ENCODE data around the gene LAMTOR4.
"Not testable (repeated sequence)": the region's sequence is repeated elsewhere in the genome, so short reads cannot be mapped to it uniquely, and the experiment has no call there.

LAMTOR4 gene

DNA sequence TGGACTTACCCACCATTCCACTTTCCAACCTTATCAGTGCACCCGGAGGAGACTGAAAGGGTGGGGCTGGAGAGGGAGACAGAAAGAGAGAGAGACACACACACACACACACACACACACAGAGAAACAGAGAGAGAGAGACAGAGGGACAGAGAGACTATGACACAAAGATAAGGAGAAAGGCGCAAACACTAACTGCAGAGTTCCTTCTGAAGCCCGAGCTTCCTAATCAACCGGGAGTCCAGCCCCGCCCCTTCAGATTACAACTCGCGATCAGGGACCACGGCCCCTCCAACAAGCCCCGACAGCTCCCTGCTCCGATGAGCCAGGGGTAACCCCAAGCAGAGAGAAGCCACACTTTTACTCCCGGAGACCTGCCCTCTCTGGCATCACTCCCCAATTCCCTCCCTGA is 19.2 kb downstream of the LAMTOR4 start:
- no peak for FAIRE-seq
- no peak for DNase-seq (ENCODE audit: extremely low spot score, insufficient read length, low read depth)

DNA sequence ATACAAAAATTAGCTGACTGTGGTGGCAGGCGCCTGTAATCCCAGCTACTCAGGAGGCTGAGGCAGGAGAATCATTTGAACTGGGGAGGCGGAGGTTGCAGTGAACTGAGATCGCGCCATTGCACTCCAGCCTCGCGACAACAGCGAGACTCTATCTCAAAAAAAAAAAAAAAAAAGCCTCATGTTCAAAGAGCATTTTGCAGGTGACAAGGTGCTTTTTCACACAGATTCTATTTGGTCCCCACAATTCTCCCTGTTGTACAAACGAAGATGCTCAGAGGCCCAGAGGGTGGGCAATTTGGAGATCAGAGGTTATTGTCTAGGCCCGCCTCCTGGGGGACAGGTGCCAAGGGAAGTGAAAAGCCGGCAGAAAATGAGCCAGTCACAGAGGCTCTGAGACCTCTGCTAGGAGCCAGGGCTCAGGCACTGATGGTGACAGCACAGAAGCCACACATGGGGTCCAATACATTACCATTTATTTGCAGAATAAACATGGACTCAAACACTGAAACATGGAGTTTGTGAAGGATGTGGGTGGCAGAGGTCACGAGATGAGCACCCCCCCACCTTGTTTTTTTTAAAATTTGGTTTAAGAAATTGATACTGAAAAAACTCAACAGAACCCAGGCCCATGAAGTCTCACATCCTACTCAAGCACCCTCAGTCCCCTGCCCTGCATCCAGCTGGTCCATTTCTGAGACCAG is 20.6 kb downstream of the LAMTOR4 start:
- no peak for DNase-seq (ENCODE audit: extremely low spot score, insufficient read length, low read depth)
- FAIRE-seq: no peak

DNA sequence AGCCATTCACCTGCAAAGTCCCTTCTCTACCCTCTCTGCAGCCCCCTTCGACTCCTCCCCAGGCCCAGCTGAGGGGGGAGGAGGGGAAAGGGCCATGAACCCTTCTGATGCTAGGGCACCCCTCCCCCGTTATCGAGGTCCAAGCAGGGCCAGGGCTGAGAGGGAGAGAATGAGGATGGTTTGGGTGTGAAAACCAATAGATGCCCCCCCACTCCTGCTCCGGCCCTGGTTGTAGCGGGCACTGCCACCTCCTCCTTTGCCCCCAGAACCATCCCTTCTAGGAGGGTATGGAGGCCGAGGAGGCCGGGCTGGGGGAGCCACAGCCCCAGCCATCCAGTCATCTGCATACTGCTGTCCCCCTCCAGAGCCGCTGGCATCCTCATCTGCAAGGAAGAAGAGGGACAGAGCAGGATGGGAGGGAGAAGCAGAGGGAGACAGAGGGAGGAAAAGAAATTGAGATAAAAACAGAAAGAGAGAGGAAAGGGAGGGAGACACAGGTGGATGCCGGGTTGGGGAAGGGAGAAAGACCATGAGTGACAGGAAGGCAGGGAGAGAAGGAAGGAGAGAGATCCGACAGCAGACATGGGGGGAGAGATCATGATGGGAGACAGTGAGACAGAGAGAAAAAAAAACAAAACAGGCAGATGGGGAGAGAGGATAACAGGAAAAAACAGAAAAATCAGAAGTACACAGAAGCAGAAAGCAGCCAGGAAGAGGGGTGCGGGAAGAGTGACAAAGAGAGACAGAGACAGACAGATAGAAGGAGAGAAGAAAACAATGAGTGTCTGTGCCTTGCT is 21.6 kb downstream of the LAMTOR4 start:
- DNase-seq (ENCODE audit: extremely low spot score, insufficient read length, low read depth) (no peak), FAIRE-seq (no peak)

DNA sequence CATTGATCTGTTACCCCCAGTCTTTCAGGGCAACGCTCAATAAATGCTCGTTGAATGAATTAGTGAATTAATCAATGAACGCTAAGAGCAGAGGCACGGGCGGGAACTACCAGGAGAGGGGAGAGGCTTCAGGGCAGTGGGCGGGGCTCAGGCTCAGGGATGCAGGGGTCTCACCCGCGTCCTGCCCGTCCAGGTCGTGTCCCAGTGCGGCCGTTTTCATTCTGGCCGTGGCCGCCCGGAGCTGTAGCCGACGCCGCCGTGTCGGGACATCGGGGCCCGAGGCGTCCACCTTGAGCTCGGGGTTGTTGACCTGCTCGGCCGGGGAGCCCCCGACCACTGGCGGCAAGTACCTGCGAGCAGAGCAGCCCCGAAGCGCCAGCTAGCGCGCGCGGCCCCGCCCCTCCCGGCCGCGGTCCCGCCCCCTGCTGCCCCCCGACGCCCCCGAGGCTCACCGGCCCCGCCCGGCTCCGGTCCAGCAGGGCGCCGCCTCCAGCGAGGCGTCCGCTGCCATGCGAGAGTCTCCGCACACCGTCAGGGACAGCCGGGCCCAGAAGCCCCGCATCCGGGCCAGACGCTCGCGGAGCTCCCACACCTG is 22.5 kb downstream of the LAMTOR4 start:
- FAIRE-seq (no peak), DNase-seq (ENCODE audit: extremely low spot score, insufficient read length, low read depth) (no peak)

DNA sequence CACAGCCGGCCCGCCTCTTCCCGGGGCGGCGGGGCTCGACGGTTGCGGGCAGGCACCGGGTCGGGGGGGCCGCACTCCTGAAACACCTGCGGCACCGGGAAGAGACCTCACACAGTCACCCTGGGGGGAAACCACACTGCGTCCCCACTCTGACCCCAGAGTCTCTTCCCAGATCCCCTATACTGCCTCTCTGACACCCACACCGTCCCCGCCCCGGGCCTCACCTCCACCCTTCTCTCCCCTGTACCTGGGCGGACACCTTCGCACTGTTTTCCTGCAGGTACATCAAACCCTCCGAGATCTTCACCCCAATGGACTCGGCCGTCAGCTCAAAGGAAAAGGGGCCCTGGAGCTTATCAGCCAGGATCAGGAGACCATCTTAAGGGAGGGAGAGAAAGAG is 23.1 kb downstream of the LAMTOR4 start:
- FAIRE-seq (no peak), DNase-seq (ENCODE audit: extremely low spot score, insufficient read length, low read depth) (no peak)

DNA sequence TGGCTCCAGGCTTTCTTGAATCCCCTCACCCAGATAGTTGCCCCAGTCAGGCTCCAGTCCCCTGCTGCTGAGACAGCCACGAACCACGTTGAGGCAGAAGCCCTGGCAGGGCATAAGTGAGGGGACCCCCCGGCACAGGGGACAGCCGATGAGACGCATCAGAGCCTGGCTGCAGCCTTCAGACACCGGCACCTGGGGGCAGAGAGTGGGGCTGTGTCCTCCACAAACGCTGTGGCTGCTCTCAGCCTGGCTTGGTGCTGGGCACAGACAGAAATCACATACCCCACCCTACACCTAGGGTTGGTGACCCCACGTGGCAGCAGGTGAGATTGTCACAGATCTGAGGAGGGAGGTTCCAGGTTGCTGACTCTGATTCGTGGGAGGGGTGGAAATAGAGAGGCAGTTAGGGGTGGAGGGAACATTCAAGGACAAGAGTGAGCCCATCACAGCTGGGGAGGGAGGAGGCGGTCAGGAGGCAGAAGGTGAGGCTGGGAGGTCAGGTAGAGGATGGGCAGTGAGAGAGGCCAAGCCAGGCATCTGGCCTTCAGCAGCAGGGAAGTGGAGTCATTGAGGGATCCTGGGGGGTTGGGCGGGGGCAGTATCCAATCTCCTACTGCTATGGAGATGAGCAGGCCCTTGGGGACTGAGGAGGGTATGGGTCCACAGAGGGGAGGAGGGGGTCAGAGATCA is 25.2 kb downstream of the LAMTOR4 start:
- FAIRE-seq: no peak

DNA sequence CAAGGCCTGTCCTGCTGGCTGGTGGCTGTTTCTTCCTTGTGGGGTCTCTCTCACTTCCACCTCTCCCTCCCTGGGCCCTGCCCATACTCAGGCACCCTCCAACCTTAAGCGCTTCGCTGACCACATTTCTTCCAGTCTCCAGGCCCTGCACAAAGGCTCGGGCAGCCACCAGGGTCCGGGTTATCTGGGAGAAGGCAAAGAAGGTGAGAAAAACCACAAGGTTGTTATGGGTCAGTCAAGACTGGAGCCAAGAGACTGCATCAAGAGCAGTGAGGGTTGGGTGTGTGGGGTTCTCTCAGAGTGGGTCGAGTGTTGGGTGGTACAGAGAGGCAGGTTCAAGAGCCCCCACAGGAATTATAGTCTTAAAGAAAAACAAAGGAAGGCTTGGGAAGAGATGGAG is 25.9 kb downstream of the LAMTOR4 start:
- no peak for FAIRE-seq
- DNase-seq (ENCODE audit: extremely low spot score, insufficient read length, low read depth): no peak

More for the DNA sequence above, 25.2 kb downstream of the LAMTOR4 start:
- no peak for DNase-seq (ENCODE audit: extremely low spot score, insufficient read length, low read depth)

DNA sequence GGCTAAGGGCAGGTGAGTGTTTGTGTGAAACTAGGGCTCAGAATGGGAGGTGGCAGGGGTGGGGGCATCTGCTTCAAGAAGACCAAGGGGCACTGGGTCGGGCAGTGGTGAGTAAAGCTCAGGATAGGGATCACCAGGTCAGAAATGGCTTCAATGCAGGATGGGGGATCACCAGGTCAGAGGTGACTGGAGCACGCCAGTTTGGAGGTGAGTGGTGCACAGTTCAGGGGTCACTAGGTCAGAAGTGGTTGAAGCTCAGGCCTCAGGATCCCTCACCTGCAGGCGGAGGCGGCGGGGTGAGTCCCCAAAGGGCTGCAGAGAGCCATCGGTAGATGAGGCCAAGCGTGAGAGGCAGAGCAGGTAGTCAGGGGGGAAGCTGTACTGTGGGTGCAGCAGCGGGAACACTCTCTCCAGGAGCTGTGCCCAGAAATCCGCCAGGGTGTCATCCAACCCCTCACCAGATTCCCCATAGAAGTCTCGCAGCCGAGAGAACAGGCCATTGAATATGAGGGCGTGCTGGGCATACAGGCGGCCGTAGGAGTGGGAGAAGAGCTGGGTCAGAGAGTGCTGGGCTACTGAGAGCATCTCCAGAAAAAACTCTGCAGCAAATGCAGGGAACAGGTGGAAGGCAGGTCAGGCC is 26.7 kb downstream of the LAMTOR4 start:
- DNase-seq (ENCODE audit: extremely low spot score, insufficient read length, low read depth) (no peak), FAIRE-seq (no peak)

DNA sequence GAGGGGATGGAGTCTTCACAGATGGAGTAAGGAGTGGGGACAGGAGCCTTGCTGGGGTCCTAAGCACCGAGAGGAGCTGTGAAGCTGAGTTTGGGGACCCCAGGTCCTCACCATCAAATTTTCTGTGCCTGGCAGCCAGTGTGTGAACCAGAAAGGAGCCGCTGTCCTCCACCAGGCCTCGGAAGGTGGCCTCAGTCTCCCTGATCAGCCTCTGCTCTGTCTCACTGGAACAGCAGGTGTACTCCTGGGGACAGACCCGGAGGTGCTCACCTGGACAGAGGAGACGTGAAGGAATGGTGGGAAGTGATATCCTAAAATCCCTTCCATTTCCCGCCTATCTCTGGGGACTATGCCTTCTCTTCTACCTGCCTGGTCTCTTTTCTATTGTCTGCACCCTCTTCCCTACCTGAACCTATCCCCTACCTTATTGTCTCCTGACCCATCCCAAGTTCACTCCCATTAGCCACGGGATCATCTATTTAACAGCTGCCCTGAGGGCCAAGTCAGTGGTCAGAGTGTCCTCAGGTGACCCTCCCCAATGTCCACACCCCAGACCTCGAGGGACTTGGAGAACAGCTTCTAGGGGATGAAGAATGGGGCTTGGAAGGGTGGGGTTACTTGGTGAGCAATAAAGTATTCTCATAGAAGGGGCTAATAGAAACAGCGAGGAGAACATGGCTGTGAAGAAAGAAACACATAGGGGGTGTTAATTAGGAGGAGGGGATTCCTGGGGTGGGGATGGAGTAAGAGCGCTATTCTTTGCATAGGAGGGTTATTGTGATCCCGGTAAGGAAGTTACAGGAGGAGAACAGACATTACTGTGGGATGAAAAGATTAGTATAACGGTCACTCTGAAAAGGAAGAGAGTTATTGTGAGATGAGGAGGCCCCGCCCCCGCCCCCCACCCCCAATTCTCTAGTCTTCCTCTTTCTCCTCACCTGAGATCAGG is 27.7 kb downstream of the LAMTOR4 start:
- FAIRE-seq (no peak), DNase-seq (ENCODE audit: extremely low spot score, insufficient read length, low read depth) (no peak)

DNA sequence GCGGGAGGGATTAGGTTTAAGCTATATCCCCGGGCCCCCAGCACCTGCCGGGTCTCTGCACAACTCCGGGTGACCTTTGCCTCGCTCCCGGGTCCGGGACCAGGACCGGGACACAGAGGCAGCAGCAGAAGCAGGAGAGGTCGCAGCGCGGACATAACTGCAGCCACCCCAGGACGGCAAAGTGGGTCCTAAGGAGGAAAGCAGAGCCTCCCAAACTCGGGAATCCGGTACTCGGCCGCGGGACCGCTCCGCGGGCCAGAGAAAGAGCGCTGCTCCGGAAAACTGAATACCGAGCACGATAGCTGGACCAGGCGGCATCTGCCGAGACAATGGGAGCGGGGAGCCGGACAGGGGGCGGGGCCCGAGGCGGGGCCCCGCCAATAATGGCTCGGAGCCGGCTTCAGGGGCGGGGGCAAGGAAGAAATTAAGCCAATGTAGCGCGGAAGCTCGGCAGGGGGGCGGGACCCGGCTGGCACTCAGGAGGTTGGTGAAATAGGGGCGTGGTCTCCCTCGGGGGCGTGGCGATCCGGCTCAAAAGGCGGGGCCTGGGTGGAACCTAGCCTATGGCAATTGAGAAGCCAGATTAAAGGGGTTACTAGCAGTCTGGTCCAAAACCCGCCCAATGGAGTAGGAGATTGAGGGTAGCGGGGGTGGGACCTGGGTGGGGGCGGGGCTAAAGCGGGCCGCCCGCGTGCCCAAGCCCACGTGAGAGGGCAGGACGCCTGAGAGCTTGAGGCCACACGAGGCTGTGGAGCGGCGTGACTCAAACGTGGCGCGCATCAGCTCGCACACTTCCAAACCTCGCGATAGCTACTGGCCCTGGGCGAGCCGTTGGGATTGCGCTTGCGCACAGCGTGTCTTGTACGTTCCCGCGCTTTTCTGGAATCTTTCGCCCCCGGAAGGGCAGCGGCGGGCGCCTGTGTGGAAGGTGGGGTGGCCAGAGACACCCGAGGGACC is 28.6 kb downstream of the LAMTOR4 start, which contains the start of the genes GPC2 and STAG3:
Gene GPC2, minus strand, starts transcription at position 337 of the 957 bp plus-strand sequence. Its CDS starts 182 bp downstream, at position 155.
Gene STAG3, plus strand, starts transcription at position 874 of the 957 bp plus-strand sequence. CDS start 2,639 bp downstream, outside the sequence.
- peak; percentile 95 for FAIRE-seq
- DNase-seq (ENCODE audit: extremely low spot score, insufficient read length, low read depth): peak; percentile 87

DNA sequence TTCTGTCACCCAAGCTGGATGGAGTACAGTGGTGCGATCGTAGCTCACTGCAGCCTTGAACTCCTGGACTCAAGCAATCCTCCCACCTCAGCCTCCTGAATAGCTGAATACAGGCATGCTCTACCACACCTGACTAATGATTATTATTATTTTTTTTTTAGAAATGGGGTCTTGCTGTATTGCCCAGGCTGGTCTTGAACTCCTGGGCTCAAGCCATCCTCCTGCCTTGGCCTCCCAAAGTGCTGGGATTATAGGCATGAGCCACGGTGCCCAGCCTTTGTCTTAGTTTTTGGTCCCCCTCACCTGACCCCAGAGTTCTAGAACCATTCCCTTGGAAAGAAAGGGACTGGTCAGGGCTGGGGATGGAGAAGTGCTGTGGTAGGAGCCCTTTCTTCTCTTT is 31.4 kb downstream of the LAMTOR4 start:
- not testable (repeated sequence) for DNase-seq (ENCODE audit: extremely low spot score, insufficient read length, low read depth); FAIRE-seq

DNA sequence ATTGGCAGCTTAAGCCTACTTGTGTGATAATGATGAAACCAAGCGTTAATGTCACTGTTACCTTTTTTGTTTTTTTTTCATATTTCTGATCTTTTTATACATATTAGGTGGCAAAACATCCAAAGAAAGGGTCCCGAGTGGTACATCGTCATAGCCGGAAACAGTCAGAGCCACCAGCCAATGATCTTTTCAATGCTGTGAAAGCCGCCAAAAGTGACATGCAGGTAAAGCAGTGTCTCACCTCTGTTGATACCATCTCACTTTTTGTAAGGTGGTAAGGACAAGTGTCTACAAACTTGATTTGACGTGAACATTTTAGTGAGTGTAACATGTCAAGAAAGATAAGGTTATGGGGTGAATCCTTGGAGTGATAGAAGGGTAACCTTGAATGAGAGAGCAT is 33.9 kb downstream of the LAMTOR4 start:
- not testable (repeated sequence) for DNase-seq (ENCODE audit: extremely low spot score, insufficient read length, low read depth); FAIRE-seq

DNA sequence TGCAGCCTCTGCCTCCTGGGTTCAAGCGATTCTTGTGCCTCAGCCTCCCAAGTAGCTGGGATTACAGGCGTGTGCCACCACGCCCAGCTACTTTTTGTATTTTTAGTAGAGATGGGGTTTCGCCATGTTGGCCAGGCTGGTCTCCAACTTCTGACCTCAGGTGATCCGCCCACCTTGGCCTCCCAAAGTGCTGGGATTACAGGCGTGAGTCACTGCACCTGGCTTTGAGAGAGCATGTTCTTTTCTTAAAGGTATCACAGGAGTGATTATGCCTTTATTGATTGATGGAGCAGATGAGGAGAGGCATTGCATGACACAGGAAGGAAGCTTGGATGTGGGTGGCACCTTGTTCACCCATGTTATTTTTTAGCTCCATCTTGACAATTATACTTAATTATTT is 34.4 kb downstream of the LAMTOR4 start:
- FAIRE-seq; DNase-seq (ENCODE audit: extremely low spot score, insufficient read length, low read depth): not testable (repeated sequence)

DNA sequence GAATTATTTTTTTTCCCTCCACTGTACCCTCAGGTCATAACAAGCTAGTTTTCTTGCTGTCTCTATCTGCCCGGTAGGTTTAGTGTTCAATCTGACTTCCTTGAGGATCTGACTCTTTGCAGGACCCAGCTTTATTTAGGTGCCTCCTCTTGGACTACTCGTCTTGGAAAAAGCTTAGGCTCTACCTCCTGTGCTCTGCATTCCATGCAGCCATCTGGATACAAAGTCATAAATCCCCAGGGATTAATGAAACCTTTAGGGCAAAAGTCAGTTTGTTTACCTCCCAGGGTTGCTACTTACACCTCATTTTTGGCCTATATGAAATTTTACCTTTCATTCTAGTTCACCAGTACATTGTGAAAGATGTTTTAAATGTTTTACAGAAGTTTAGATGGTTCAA is 37.0 kb downstream of the LAMTOR4 start:
- no peak for DNase-seq (ENCODE audit: extremely low spot score, insufficient read length, low read depth)
- no peak for FAIRE-seq

DNA sequence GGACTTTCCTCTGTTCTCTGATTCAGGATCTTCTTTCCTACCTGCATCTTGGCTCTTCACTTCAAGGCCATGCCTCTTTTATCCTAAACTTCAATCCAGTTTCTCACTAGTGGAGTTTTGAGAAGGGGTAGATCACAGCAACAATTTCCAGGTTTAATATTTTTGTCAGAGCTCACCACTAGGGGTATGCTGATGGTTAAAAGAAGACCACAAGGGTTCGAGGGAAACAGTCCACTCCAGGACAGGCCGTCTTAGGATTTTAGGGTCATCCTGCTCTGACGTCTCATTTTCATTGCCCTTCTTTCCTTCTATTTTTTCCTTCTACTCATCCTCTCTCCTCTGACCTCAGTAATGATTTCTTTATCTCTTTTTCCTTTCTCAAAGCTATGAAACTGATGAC is 40.3 kb downstream of the LAMTOR4 start:
- no peak for FAIRE-seq

DNA sequence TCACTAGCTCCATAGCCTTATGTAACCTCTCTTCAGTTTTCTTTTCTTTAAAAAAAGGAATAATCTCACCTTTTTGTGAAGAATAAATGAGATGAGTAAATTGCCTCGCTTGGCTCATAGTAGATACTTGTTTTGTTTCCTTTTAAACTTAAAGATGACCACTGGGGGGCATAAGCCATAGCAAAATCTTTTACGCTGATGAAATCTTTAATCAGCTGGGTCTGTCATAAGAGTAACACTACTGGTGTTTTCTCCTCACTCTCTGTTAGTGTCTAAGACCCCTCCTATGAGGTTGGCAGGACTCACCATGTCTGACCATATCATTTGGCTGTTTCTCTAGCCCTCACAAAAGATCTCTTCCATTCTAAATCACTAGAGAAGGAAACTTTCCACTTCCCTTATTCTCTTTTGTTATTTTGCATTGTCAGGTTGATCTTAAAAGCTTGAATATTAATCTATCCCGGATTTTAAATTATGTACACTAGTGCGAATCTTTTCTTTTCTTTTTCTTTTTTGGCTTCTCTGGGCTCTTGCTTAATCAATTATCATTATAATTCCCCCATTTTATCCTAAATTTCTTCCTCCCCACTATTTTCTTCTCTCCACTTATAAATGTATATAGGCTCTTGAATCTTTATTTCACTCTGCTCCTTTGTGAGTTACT is 41.5 kb downstream of the LAMTOR4 start:
- peak; percentile 85 for FAIRE-seq
- no peak for DNase-seq (ENCODE audit: extremely low spot score, insufficient read length, low read depth)

More for the DNA sequence above, 40.3 kb downstream of the LAMTOR4 start:
- no peak for DNase-seq (ENCODE audit: extremely low spot score, insufficient read length, low read depth)

DNA sequence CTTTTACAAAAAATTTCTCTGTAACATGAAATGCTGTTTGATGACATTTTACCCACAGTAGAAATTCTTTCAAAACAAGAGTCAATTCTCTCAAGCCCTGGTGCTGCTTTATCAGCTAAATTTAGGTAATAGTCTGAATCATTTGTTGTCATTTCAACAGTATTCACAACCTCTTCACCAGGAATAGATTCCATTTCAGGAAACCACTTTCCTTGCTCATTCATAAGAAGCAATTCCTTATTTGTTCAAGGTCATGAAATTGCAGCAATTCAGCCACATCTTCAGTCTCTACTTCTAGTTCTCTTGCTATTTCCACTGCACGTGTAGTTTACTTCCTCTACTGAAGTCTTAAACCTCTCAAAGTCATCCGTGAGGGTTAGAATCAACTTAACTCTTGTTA is 43.1 kb downstream of the LAMTOR4 start:
- no peak for DNase-seq (ENCODE audit: extremely low spot score, insufficient read length, low read depth)
- peak; percentile 75 for FAIRE-seq

All from GM18507 (cell line).